Measurements from ENCODE around the gene PLXNA4.

The PLXNA4 gene

GRCh38 chr7:132124575-132124974 is 451.7 kb downstream of the PLXNA4 start:
- DNase-seq: no peak
- H3K27ac Mint-ChIP-seq: no peak overlapping the region
- no peak for ATAC-seq
- no peaks in the 10 kb centered on the region for H3K27me3 Mint-ChIP-seq
- H3K4me3 Mint-ChIP-seq: no peak overlapping the region
- H3K36me3 Mint-ChIP-seq (ENCODE audit: low read depth): no peaks in the 10 kb centered on the region
- no peaks in the 10 kb centered on the region for H3K4me1 Mint-ChIP-seq
- no peaks in the 10 kb centered on the region for H3K9me3 Mint-ChIP-seq

- H3K27me3 Mint-ChIP-seq: no peaks in the 10 kb centered on the region
- H3K27ac Mint-ChIP-seq: no peak overlapping the region
- no peaks in the 10 kb centered on the region for H3K9me3 Mint-ChIP-seq
- H3K4me1 Mint-ChIP-seq: no peaks in the 10 kb centered on the region
- ATAC-seq (no peak), DNase-seq (no peak)
- no peaks in the 10 kb centered on the region for H3K36me3 Mint-ChIP-seq (ENCODE audit: low read depth)
- H3K4me3 Mint-ChIP-seq: no peak overlapping the region
Measured at GRCh38 chr7:132123773-132124172, 452.5 kb downstream of the PLXNA4 start.

DNA sequence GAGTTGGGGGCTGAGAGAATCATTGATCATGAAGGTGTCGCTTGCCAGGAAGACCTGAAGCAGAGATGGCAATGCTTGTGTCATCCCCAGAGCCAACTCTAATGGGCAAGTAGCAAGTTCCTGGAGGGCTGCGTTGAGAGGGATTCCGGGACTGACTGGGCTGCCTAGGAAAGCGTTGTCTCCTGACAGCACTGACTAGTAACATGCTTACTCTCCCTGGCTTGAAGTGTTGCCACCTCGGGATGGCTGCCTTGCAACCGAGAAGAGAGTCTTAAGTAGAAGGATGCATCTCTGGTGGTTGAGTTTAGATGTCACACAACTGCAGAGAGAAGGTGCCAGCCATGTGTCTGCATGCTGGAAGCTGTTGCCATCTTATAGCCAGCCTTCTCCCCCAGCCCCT is 453.4 kb downstream of the PLXNA4 start:
- no peak overlapping the region for H3K27ac Mint-ChIP-seq
- no peaks in the 10 kb centered on the region for H3K9me3 Mint-ChIP-seq
- no peak overlapping the region for H3K4me3 Mint-ChIP-seq
- no peaks in the 10 kb centered on the region for H3K27me3 Mint-ChIP-seq
- ATAC-seq (no peak), DNase-seq (no peak)
- H3K36me3 Mint-ChIP-seq (ENCODE audit: low read depth): no peaks in the 10 kb centered on the region
- no peaks in the 10 kb centered on the region for H3K4me1 Mint-ChIP-seq

DNA sequence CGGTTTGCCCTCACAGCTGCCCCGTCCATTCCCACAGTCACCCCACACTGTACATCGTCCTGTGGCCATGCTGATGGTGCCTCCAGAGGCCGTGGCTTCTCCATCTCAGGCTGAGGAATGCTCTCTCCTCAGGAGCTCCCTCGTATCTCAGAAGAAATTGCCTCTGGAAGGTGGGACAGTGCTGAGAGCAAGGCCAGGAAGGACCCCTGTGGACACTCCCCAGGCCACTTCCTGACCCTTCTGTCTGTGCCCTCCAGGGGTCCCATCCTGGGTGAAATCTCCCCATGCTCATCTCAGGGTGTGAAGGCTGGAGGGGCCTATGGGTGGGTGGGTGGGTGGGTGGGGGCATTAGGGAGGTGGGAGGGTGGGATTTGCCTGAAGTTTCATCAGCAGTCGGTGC is 454.3 kb downstream of the PLXNA4 start:
- no peaks in the 10 kb centered on the region for H3K4me1 Mint-ChIP-seq
- H3K27ac Mint-ChIP-seq: no peak overlapping the region
- DNase-seq: no peak
- no peaks in the 10 kb centered on the region for H3K9me3 Mint-ChIP-seq
- no peaks in the 10 kb centered on the region for H3K27me3 Mint-ChIP-seq
- no peaks in the 10 kb centered on the region for H3K36me3 Mint-ChIP-seq (ENCODE audit: low read depth)
- no peak overlapping the region for H3K4me3 Mint-ChIP-seq
- no peak for ATAC-seq

DNA sequence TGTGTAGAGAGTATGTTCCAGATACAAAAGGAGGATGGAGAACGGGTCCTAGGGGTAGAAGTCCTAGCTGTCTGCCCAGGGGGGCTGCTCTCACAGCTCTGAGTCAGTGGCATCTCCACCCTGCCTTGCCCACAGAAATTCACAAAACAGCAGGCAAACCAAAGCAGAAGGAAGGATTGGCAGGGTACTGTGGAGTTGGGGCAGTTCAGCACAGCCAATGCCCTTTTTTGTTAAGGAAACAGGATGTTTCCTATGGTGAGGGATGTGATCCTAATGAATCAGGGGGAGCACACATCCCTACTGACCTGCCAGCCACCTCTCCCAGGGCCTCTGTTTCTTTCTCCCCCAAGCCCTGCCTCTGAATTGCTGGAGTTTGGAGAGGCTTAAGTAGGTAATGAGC is 457.6 kb downstream of the PLXNA4 start:
- H3K27ac Mint-ChIP-seq: no peak overlapping the region

GRCh38 chr7:132117636-132118035 is 458.6 kb downstream of the PLXNA4 start:
- no peak for DNase-seq
- H3K36me3 Mint-ChIP-seq (ENCODE audit: low read depth): no peaks in the 10 kb centered on the region
- H3K27me3 Mint-ChIP-seq: no peaks in the 10 kb centered on the region
- H3K4me1 Mint-ChIP-seq: no peaks in the 10 kb centered on the region
- no peak overlapping the region for H3K4me3 Mint-ChIP-seq
- no peak for ATAC-seq
- H3K27ac Mint-ChIP-seq: no peak overlapping the region
- H3K9me3 Mint-ChIP-seq: no peaks in the 10 kb centered on the region

More for the DNA sequence above, 457.6 kb downstream of the PLXNA4 start:
- DNase-seq: no peak
- Mint-ChIP-seq H3K36me3 (ENCODE audit: low read depth) (no peaks in the 10 kb centered on the region), H3K4me3 (no peak overlapping the region), H3K27me3 (no peaks in the 10 kb centered on the region), H3K4me1 (no peaks in the 10 kb centered on the region), H3K9me3 (no peaks in the 10 kb centered on the region)
- no peak for ATAC-seq

- Mint-ChIP-seq H3K9me3 (no peaks in the 10 kb centered on the region), H3K36me3 (ENCODE audit: low read depth) (no peaks in the 10 kb centered on the region), H3K4me3 (no peak overlapping the region), H3K27ac (no peak overlapping the region), H3K4me1 (no peaks in the 10 kb centered on the region), H3K27me3 (no peaks in the 10 kb centered on the region)
- no peak for DNase-seq
- ATAC-seq: no peak
Measured at GRCh38 chr7:132117181-132117580, 459.1 kb downstream of the PLXNA4 start.

- H3K4me3 Mint-ChIP-seq: no peak overlapping the region
- no peak overlapping the region for H3K27ac Mint-ChIP-seq
- DNase-seq (no peak), ATAC-seq (no peak)
- no peaks in the 10 kb centered on the region for H3K36me3 Mint-ChIP-seq (ENCODE audit: low read depth)
- no peaks in the 10 kb centered on the region for H3K9me3 Mint-ChIP-seq
- H3K4me1 Mint-ChIP-seq: no peaks in the 10 kb centered on the region
- H3K27me3 Mint-ChIP-seq: no peaks in the 10 kb centered on the region
Measured at GRCh38 chr7:132116369-132116768, 459.9 kb downstream of the PLXNA4 start.

GRCh38 chr7:132115758-132116157 is 460.5 kb downstream of the PLXNA4 start:
- DNase-seq (no peak), ATAC-seq (no peak)
- Mint-ChIP-seq H3K27me3 (no peaks in the 10 kb centered on the region), H3K27ac (no peak overlapping the region), H3K36me3 (ENCODE audit: low read depth) (no peaks in the 10 kb centered on the region), H3K9me3 (no peaks in the 10 kb centered on the region), H3K4me1 (no peaks in the 10 kb centered on the region), H3K4me3 (no peak overlapping the region)

DNA sequence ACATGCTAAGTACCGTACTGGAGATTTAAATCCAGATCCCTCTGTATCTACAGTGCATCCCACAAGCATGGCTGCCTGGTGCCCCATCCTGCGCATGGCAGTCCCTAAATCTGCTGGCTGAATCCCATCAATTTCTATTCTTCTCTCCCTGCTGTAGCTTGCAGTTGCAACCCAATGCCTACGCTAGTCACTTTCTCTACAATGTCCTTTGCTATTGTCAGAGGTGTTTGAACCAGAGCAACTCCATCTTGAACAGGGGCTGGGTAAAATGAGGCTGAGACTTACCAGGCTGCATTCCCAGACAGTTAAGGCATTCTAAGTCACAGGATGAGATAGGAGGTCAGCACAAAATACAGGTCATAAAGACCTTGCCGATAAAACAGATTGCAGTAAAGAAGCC is 461.2 kb downstream of the PLXNA4 start:
- Mint-ChIP-seq H3K27ac (no peak overlapping the region), H3K36me3 (ENCODE audit: low read depth) (no peaks in the 10 kb centered on the region), H3K27me3 (no peaks in the 10 kb centered on the region), H3K9me3 (no peaks in the 10 kb centered on the region), H3K4me3 (no peak overlapping the region), H3K4me1 (no peaks in the 10 kb centered on the region)
- ATAC-seq (no peak), DNase-seq (no peak)

- DNase-seq: no peak
- peaks cover 3% of the 10 kb centered on the region for H3K27me3 Mint-ChIP-seq
- H3K4me3 Mint-ChIP-seq: no peak overlapping the region
- H3K27ac Mint-ChIP-seq: no peak overlapping the region
- no peaks in the 10 kb centered on the region for H3K9me3 Mint-ChIP-seq
- ATAC-seq: no peak
- H3K36me3 Mint-ChIP-seq (ENCODE audit: low read depth): no peaks in the 10 kb centered on the region
- no peaks in the 10 kb centered on the region for H3K4me1 Mint-ChIP-seq
Measured at GRCh38 chr7:132114411-132114810, 461.9 kb downstream of the PLXNA4 start.

DNA sequence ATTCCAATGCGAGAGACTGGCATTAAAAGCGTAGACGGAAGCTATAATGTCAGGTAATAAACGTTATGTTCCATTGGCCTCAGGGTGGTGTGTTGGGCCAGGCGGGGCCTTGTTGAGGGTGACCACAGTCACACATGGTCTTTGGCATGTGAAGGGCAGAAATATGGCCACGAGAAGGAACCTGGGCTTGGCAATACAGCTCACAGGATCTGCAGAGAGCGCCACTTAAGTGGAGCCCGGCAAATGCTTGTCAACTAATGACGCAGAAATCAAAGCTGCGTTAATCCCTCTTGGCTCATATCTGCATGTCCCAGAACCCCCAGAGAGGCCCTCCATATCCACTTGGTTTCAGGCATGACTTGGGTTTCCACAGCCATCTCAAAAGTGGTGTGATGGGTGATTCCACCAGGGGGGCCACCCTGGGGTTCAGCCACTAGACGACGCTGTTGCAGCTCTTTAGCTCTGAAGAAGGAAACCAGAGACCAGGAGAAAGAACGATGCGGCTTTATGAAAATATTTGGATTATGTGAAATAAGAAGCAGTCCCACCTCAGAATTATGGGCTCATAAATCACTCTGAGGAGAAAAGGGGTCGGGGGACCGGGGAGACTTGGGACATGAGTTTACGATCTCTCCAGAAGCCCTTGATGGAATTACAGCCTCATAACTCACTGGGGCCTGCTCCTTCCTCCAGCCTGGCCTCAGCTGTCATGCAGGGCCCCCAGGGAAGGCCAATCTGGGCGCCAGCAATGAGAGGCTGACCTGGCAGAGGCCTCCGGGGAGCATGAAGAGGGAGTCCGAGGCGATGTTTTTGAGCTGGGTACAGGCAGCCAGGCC is 462.5 kb downstream of the PLXNA4 start:
- no peaks in the 10 kb centered on the region for H3K9me3 Mint-ChIP-seq
- H3K4me3 Mint-ChIP-seq: no peak overlapping the region
- no peaks in the 10 kb centered on the region for H3K4me1 Mint-ChIP-seq
- H3K27ac Mint-ChIP-seq: no peak overlapping the region
- DNase-seq (no peak), ATAC-seq (no peak)
- H3K36me3 Mint-ChIP-seq (ENCODE audit: low read depth): no peaks in the 10 kb centered on the region
- peaks cover 3% of the 10 kb centered on the region for H3K27me3 Mint-ChIP-seq

DNA sequence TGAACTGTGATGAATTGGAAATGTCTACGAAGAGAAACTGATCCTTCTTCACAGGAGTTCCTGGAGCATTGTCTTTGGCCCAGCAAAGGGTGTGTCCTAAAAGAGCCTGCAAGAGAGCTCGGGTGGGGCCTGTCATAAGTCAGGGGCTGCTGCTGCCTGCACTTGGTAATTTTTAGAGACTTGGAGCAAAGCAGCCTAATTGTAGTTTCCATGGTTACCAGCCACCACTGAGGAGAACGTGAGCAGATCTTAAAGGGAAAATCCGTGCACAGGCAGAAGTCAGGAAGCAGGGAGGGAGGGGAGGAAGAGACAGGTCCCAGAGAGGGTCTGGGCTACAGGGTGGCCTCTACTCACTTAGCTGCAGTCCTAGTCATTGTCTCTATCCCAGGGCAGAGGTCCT is 463.6 kb downstream of the PLXNA4 start:
- H3K4me1 Mint-ChIP-seq: no peaks in the 10 kb centered on the region
- ATAC-seq (no peak), DNase-seq (no peak)
- no peaks in the 10 kb centered on the region for H3K9me3 Mint-ChIP-seq
- H3K27ac Mint-ChIP-seq: no peak overlapping the region
- no peaks in the 10 kb centered on the region for H3K36me3 Mint-ChIP-seq (ENCODE audit: low read depth)
- H3K27me3 Mint-ChIP-seq: peaks cover 6% of the 10 kb centered on the region
- H3K4me3 Mint-ChIP-seq: no peak overlapping the region

DNA sequence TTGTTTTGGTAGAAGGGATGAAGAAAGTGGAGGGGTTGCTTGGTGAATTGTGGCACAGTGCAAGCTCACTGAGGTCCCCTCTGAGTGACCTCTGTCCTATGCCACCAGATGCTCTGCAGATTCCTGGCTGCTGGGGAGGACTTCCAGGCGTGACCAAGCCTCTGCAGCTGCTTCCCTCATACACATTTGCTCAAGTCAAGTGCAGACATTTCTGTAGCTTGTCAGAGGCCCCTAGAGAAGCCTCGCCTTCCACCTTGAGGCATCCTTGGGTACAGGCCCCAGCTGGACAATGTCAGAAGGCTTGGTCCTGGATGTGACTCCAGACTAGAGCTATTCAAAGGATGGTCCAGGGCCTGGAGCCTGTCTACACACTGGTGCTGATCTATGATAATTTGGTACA is 464.2 kb downstream of the PLXNA4 start:
- no peak for ATAC-seq
- no peaks in the 10 kb centered on the region for H3K9me3 Mint-ChIP-seq
- peaks cover 7% of the 10 kb centered on the region for H3K27me3 Mint-ChIP-seq
- no peak overlapping the region for H3K27ac Mint-ChIP-seq
- no peaks in the 10 kb centered on the region for H3K4me1 Mint-ChIP-seq
- DNase-seq: no peak
- H3K36me3 Mint-ChIP-seq (ENCODE audit: low read depth): no peaks in the 10 kb centered on the region
- no peak overlapping the region for H3K4me3 Mint-ChIP-seq

- no peak overlapping the region for H3K4me3 Mint-ChIP-seq
- H3K27ac Mint-ChIP-seq: no peak overlapping the region
- DNase-seq: no peak
- H3K4me1 Mint-ChIP-seq: no peaks in the 10 kb centered on the region
- no peak for ATAC-seq
- H3K9me3 Mint-ChIP-seq: no peaks in the 10 kb centered on the region
- no peaks in the 10 kb centered on the region for H3K36me3 Mint-ChIP-seq (ENCODE audit: low read depth)
- peaks cover 7% of the 10 kb centered on the region for H3K27me3 Mint-ChIP-seq
Measured at GRCh38 chr7:132110692-132111091, 465.6 kb downstream of the PLXNA4 start.

DNA sequence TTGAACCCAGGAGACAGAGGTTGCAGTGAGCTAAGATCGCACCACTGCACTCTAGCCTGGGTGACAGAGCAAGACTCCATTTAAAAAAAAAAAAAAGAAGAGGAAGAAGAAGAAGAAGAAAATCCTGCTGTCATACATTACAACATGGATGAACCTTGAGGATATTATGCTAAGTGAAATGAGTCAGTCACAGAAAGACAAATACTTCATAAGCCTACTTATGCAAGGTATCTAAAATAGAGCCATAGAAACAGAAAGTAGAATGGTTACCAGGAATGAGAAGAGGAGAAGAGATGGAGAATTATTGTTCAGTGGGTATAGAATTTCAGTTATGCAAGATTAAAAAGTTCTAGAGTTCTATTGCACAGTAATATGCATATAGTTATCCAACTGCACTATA is 466.5 kb downstream of the PLXNA4 start:
- H3K4me3 Mint-ChIP-seq: no peak overlapping the region
- no peak for DNase-seq
- ATAC-seq: no peak
- no peaks in the 10 kb centered on the region for H3K36me3 Mint-ChIP-seq (ENCODE audit: low read depth)
- H3K27me3 Mint-ChIP-seq: peaks cover 11% of the 10 kb centered on the region
- H3K27ac Mint-ChIP-seq: no peak overlapping the region
- H3K4me1 Mint-ChIP-seq: no peaks in the 10 kb centered on the region
- no peaks in the 10 kb centered on the region for H3K9me3 Mint-ChIP-seq
